Loucy (cell line): ENCODE measurements around the gene IFT43.
A peak's percentile ranks its signal among the peaks of the same experiment; 100 is the strongest.

Experiments
- EZH2phosphoT487 ChIP-seq: fragments of 200-600 bp; IDR thresholded peaks from 2 replicates; pipeline ENCODE4 v1.6.1; 2018; ENCODE audit warnings: antibody characterized with exemption, mild to moderate bottlenecking, moderate library complexity, borderline replicate concordance
- TF ChIP-seq, protein P1 (sequence below): fragments of 200-600 bp; sonication (generic); conservative IDR thresholded peaks from 2 replicates; pipeline ENCODE4 v1.5.1; 2014; ENCODE audit warnings: mild to moderate bottlenecking, antibody characterized with exemption, low read length

DNA sequence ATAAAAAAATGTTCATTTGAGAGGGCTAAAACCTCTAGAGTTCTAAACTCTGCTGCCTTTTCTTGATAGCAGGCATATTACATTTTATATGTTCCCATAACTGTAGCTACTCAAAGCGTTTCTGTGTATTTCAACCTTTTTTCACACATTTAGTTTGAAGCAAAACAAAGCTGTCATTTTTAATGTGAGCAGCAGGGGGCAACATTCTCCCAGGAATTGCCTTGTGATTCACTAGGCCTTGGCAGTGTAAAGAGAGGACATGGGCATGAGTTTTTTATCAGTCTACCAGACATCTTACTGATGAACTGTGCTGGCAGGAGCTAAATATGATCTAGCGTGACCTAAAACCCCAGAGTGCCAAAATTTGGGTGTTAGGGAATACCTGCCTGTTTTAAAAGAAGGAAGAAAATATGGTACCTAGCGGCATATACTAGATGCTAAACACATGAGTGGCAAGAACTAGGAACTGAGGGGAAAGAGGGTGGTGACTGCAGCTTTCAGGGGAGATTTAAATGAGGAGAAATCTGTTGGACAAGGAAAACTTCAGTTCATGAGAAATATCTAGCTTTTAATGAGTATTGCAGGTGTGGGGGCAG is 65.3 kb downstream of the IFT43 start:
- TF ChIP-seq, protein P1, sequence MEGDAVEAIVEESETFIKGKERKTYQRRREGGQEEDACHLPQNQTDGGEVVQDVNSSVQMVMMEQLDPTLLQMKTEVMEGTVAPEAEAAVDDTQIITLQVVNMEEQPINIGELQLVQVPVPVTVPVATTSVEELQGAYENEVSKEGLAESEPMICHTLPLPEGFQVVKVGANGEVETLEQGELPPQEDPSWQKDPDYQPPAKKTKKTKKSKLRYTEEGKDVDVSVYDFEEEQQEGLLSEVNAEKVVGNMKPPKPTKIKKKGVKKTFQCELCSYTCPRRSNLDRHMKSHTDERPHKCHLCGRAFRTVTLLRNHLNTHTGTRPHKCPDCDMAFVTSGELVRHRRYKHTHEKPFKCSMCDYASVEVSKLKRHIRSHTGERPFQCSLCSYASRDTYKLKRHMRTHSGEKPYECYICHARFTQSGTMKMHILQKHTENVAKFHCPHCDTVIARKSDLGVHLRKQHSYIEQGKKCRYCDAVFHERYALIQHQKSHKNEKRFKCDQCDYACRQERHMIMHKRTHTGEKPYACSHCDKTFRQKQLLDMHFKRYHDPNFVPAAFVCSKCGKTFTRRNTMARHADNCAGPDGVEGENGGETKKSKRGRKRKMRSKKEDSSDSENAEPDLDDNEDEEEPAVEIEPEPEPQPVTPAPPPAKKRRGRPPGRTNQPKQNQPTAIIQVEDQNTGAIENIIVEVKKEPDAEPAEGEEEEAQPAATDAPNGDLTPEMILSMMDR: peak; percentile 92
- no peak for TF ChIP-seq EZH2phosphoT487
